Germinal center (tissue), 1 donor: ENCODE data around the gene CDH16.
"Not testable (repeated sequence)": the region's sequence is repeated elsewhere in the genome, so short reads cannot be mapped to it uniquely, and the experiment has no call there.

ENCODE experiments used
- DNase-seq: peaks from one replicate; pipeline ENCODE4 v3.0.0; 2012; ENCODE audit warnings: mixed read lengths, low spot score

CDH16 gene

GRCh38 chr16:66871840-66872239 is 46.8 kb downstream of the CDH16 start:
- no peak for DNase-seq

DNA sequence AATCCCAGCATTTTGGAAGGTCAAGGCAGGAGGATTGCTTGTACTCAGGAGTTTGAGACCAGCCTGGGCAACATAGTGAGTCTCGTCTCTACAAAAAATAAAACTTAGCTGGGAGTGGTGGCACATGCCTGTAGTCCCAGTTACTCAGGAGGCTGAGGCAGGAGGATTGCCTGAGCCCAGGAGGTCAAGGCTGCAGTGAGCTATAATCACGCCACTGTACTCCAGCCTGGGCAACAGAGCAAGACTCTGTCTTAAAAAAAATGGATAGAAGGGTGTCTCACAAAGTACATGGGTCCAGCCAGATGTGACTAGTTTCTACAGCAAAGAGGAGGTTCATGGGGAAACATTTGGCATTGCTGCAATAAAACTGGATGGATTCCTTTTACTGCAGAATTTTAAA is 47.3 kb downstream of the CDH16 start:
- not testable (repeated sequence) for DNase-seq

- DNase-seq, result no peak
These were observed 49.3 kb downstream of the CDH16 start for GRCh38 chr16:66869424-66869823.

DNA sequence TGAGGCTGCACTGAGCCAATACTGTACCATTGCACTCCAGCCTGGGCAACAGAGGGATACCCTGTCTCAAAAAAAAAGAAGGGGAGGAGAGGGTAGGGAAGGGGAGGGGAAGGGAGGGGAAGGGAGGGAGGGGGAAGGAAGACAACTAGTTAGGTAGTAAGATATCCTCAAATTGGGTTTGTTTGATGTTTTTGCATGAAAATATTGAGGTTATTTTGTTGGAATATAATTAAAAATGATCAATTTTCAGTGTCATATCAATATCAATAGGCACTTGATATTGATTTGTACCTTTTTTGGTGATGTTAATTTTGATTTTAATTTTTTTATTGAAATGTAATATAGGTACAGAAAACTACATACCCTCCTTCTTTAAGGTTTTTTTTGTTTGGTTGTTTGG is 55.0 kb downstream of the CDH16 start:
- DNase-seq, result no peak

DNA sequence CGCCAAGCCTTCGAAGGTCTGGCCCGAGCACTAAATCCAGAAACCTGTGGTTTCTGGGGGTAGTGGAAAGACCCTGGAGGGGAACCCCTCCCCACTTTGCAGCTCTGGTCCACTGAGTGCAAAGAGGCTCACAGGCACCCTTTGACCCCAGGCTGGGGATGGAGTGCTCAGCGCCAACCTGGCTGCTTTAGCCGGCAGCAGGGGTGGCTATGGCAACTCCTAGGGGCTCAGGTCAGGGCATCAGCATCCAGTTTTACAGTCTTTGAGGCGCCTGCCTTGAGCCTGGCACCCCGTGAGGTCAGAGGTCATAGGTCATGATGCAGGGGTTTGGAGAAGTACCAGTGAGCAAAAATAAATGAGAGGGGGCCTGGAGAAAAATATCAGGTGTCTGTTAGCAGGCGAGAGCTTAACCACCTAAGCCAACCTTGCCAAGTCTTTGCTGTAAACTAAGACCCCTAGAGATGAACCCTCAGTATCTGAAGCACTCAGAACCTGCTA is 56.6 kb downstream of the CDH16 start:
- no peak for DNase-seq

DNA sequence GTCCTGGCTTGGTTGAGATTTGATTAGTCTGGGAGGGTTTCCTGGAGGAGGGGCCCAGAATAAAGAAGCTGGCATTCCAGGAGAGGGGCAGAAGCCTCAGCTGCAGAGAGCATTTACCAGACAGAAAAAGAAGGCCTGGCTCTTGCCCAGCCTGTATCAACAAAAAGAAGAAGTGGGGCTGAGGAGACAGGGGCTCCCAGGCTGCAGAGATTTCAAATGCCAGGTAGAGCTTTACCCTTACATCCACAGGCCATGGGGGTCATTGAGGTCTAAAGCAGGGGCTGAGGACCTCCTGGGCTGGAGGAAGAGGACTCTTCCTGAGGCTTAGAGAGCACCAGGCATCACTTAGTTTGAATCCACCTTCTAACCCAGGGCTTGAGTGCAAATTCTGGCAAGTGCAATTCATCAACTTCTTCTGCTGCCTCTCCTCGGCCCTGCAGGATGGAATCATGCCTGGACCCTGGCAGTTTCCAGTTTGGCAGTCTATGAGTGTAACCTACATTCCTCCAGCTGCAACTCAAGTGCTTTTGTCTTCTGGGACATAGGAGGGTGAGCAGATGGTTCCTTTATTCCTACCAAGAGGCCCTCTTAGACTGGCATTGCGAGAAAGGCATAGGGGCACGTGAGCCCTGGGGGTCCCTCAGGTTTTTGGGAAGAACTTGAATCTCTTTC is 59.2 kb downstream of the CDH16 start:
- no peak for DNase-seq

GRCh38 chr16:66858740-66859396 is 59.8 kb downstream of the CDH16 start:
- DNase-seq, result no peak
